HepG2 (cell line): ENCODE measurements around the gene GRAMD1A. TPM values are rescaled to one million over a fixed set of nuclear protein-coding genes. Genes with fewer than 3 reads are reported as not detected.

Experiments
- GATAD2A ChIP-seq: IDR thresholded peaks from 2 replicates; pipeline ENCODE4 v1.6.1; 2016
- GFI1 ChIP-seq: sonication (generic); formaldehyde crosslinking; IDR thresholded peaks from 2 replicates; pipeline ENCODE4 v1.5.0; 2020; ENCODE audit warnings: missing genetic modification reagents, mild to moderate bottlenecking, borderline replicate concordance
- LCORL ChIP-seq, 2 experiments: fragments of 450-650 bp in 1 of 2; sonication (generic) in 1 of 2; formaldehyde crosslinking in 1 of 2; IDR thresholded peaks; 2 replicates each; pipeline versions ENCODE4 v1.5.0 to v1.6.1; 2017 to 2020; ENCODE audit warnings: antibody characterized with exemption in 1 of 2, missing genetic modification reagents in 1 of 2
- NFYC ChIP-seq: IDR thresholded peaks from 2 replicates; pipeline ENCODE4 v1.6.1; 2016; ENCODE audit warnings: missing genetic modification reagents, missing compliant biosample characterization
- NONO ChIP-seq, 2 experiments: fragments of 450-650 bp in 1 of 2; sonication (generic) in 1 of 2; formaldehyde crosslinking in 1 of 2; IDR thresholded peaks in 1 of 2; conservative IDR thresholded peaks in 1 of 2; 2 replicates each; pipeline versions ENCODE4 v1.6.1 to v1.8.0; 2017 to 2022; ENCODE audit warnings: mild to moderate bottlenecking in 1 of 2, missing genetic modification reagents in 1 of 2, moderate library complexity in 1 of 2
- RXRB ChIP-seq: IDR thresholded peaks from 2 replicates; pipeline ENCODE4 v1.6.1; 2016; ENCODE audit warnings: borderline replicate concordance, missing genetic modification reagents, missing compliant biosample characterization
- SAP130 ChIP-seq: IDR thresholded peaks from 2 replicates; pipeline ENCODE4 v1.6.1; 2016; ENCODE audit warnings: low read depth
- SOX6 ChIP-seq, 2 experiments: fragments of 450-650 bp in 1 of 2; sonication (generic) in 1 of 2; formaldehyde crosslinking in 1 of 2; IDR thresholded peaks; 2 replicates each; pipeline versions ENCODE4 v1.4.0 to v1.6.1; 2017 to 2020; ENCODE audit warnings: antibody characterized with exemption in 1 of 2, mild to moderate bottlenecking in 1 of 2, missing genetic modification reagents in 1 of 2
- ZNF256 ChIP-seq: sonication (generic); formaldehyde crosslinking; conservative IDR thresholded peaks from 2 replicates; pipeline ENCODE4 v1.4.0; 2020; ENCODE audit warnings: missing genetic modification reagents
- ZNF331 ChIP-seq: sonication (generic); formaldehyde crosslinking; IDR thresholded peaks from 2 replicates; pipeline ENCODE4 v1.4.0; 2020; ENCODE audit warnings: missing genetic modification reagents
- ZNF350 ChIP-seq: sonication (generic); formaldehyde crosslinking; IDR thresholded peaks from 2 replicates; pipeline ENCODE4 v1.4.0; 2020; ENCODE audit warnings: mild to moderate bottlenecking, low read depth, missing genetic modification reagents, borderline replicate concordance
- ZNF615 ChIP-seq: sonication (generic); formaldehyde crosslinking; IDR thresholded peaks from 2 replicates; pipeline ENCODE4 v1.5.0; 2020; ENCODE audit warnings: mild to moderate bottlenecking, missing genetic modification reagents, borderline replicate concordance
- polyA plus RNA-seq, 8 experiments: library from polyadenylated mRNA; depleted of rRNA in 3 of 8; stranded (reverse) in 7 of 8; unstranded in 1 of 8; fragments of >200 nt; fragmentation: Illumina TruSeq in 4 of 8; extraction: Trizol in 4 of 8; gene quantifications; 2 replicates each; pipeline versions ENCODE4 v1.2.1 to v1.2.3, GENCODE V29; 2011 to 2016; ENCODE audit warnings: low read depth in 4 of 8, missing spikeins in 1 of 8, mixed read lengths in 1 of 8; ENCODE audit not compliant: insufficient read depth in 1 of 8
- total RNA-seq, 5 experiments: library from RNA; depleted of rRNA; stranded (reverse); fragments of >200 nt; fragmentation: Illumina TruSeq; extraction: Trizol; gene quantifications; 2 replicates each; pipeline ENCODE4 v1.2.3, GENCODE V29; 2016; ENCODE audit warnings: low read depth in 1 of 5
- TF ChIP-seq, protein P1 (sequence below): sonication (generic); formaldehyde crosslinking; IDR thresholded peaks from 2 replicates; pipeline ENCODE4 v1.4.0; 2020; ENCODE audit warnings: mild to moderate bottlenecking, missing genetic modification reagents
- TF ChIP-seq, protein P2 (sequence below), 2 experiments: sonication (generic) in 1 of 2; formaldehyde crosslinking in 1 of 2; IDR thresholded peaks; 2 replicates each; pipeline versions ENCODE4 v1.5.1 to v1.6.1; 2011 to 2020; ENCODE audit warnings: borderline replicate concordance in 1 of 2, low read depth in 1 of 2, low read length in 1 of 2, mild to moderate bottlenecking in 1 of 2, missing genetic modification reagents in 1 of 2, moderate library complexity in 1 of 2
- TF ChIP-seq, protein P3 (sequence below): sonication (generic); formaldehyde crosslinking; IDR thresholded peaks from 2 replicates; pipeline ENCODE4 v1.5.1; 2020; ENCODE audit warnings: mild to moderate bottlenecking, missing genetic modification reagents, moderate library complexity
- TF ChIP-seq, protein P4 (sequence below): sonication (generic); formaldehyde crosslinking; IDR thresholded peaks from 2 replicates; pipeline ENCODE4 v1.8.0; 2022; ENCODE audit warnings: missing genetic modification reagents, mild to moderate bottlenecking, borderline replicate concordance

The GRAMD1A gene
- total and polyA plus RNA-seq, 2 of the 13 experiments (the other 11 are each of a cell fraction or from before 2014, with no cell fraction given): 14.7 to 181 TPM

DNA sequence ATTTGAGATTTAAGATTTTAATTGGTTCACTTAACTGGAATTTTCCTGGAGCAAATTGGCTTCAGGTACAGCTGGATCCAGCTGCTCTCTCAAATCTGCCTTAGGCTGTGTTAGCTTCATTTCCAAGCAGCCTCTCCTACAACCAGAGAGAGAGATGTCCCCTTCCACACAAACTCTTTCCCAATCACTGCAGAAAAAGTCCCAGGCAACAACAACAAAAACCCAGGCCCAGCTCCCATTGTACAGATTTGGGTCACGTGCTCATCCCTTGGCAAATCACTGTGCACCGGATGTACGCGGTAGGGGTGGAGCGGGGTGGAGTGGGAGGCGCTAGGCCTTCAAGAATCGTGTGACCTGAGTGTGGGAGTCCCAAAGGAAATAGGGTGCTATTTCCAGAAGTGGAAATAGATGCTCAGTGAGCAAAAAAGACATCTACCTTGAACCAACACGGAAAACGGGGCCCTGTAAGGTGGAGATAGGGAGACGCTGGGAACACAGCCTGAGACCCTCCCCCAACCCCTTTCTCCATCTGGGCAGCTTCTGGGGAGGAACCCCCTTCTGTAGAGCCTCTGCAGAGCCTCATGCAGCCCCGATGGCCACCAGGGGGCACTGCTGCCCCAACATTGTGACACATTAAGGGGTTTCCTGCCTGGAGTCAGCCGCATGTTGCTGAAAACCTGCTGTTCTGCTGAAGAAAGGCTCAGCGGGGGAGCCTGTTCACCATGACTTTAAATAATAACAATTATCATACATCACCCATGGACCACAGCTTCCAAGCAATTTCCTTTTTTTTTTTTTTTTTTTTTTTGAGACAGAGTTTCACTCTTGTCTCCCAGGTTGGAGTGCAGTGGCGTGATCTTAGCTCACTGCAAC lies 66.8 kb downstream of the GRAMD1A start (continued):
- TF ChIP-seq, protein P1, sequence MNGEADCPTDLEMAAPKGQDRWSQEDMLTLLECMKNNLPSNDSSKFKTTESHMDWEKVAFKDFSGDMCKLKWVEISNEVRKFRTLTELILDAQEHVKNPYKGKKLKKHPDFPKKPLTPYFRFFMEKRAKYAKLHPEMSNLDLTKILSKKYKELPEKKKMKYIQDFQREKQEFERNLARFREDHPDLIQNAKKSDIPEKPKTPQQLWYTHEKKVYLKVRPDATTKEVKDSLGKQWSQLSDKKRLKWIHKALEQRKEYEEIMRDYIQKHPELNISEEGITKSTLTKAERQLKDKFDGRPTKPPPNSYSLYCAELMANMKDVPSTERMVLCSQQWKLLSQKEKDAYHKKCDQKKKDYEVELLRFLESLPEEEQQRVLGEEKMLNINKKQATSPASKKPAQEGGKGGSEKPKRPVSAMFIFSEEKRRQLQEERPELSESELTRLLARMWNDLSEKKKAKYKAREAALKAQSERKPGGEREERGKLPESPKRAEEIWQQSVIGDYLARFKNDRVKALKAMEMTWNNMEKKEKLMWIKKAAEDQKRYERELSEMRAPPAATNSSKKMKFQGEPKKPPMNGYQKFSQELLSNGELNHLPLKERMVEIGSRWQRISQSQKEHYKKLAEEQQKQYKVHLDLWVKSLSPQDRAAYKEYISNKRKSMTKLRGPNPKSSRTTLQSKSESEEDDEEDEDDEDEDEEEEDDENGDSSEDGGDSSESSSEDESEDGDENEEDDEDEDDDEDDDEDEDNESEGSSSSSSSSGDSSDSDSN: 0 out of 2 replicates have a peak, but pooled peaks have one; percentile 25
- TF ChIP-seq GFI1 (0 out of 2 replicates have a peak, but pooled peaks have one; percentile 15), NFYC (CRISPR knock-in tag) (peak; percentile 65), ZNF256 (CRISPR knock-in tag) (no peak), RXRB (CRISPR knock-in tag) (0 out of 2 replicates have a peak, but pooled peaks have one; percentile 36), SOX6 (IDR thresholded peaks at IDR 0.05) (no peak), SOX6 (CRISPR knock-in tag; IDR thresholded peaks at IDR 0.05) (peak; percentile 47; the same call in 1 of the 2 replicates), GATAD2A (peak; percentile 15; the same call in 1 of the 2 replicates), ZNF350 (CRISPR knock-in tag) (0 out of 2 replicates have a peak, but pooled peaks have one; percentile 31), ZNF331 (CRISPR knock-in tag) (peak; percentile 59; the same call in 1 of the 2 replicates), NONO (IDR thresholded peaks at IDR 0.05) (no peak), NONO (CRISPR knock-in tag; conservative IDR thresholded peaks at IDR 0.05) (0 out of 2 replicates have a peak, but pooled peaks have one; percentile 21), LCORL (IDR thresholded peaks at IDR 0.05) (no peak), LCORL (CRISPR knock-in tag; IDR thresholded peaks at IDR 0.05) (0 out of 2 replicates have a peak, but pooled peaks have one; percentile 30), ZNF615 (CRISPR knock-in tag) (0 out of 2 replicates have a peak, but pooled peaks have one; percentile 60), SAP130 (CRISPR knock-in tag) (peak; percentile 48)
- TF ChIP-seq, protein P2, sequence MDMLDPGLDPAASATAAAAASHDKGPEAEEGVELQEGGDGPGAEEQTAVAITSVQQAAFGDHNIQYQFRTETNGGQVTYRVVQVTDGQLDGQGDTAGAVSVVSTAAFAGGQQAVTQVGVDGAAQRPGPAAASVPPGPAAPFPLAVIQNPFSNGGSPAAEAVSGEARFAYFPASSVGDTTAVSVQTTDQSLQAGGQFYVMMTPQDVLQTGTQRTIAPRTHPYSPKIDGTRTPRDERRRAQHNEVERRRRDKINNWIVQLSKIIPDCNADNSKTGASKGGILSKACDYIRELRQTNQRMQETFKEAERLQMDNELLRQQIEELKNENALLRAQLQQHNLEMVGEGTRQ (IDR thresholded peaks at IDR 0.05; ENCODE audit: low read depth, low read length): peak; percentile 71
- TF ChIP-seq, protein P2 (CRISPR knock-in tag; IDR thresholded peaks at IDR 0.05; ENCODE audit: borderline replicate concordance): peak; percentile 83; the same call in 1 of the 2 replicates
- TF ChIP-seq, protein P3, sequence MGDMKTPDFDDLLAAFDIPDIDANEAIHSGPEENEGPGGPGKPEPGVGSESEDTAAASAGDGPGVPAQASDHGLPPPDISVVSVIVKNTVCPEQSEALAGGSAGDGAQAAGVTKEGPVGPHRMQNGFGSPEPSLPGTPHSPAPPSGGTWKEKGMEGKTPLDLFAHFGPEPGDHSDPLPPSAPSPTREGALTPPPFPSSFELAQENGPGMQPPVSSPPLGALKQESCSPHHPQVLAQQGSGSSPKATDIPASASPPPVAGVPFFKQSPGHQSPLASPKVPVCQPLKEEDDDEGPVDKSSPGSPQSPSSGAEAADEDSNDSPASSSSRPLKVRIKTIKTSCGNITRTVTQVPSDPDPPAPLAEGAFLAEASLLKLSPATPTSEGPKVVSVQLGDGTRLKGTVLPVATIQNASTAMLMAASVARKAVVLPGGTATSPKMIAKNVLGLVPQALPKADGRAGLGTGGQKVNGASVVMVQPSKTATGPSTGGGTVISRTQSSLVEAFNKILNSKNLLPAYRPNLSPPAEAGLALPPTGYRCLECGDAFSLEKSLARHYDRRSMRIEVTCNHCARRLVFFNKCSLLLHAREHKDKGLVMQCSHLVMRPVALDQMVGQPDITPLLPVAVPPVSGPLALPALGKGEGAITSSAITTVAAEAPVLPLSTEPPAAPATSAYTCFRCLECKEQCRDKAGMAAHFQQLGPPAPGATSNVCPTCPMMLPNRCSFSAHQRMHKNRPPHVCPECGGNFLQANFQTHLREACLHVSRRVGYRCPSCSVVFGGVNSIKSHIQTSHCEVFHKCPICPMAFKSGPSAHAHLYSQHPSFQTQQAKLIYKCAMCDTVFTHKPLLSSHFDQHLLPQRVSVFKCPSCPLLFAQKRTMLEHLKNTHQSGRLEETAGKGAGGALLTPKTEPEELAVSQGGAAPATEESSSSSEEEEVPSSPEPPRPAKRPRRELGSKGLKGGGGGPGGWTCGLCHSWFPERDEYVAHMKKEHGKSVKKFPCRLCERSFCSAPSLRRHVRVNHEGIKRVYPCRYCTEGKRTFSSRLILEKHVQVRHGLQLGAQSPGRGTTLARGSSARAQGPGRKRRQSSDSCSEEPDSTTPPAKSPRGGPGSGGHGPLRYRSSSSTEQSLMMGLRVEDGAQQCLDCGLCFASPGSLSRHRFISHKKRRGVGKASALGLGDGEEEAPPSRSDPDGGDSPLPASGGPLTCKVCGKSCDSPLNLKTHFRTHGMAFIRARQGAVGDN (CRISPR knock-in tag): peak; percentile 44
- TF ChIP-seq, protein P4, sequence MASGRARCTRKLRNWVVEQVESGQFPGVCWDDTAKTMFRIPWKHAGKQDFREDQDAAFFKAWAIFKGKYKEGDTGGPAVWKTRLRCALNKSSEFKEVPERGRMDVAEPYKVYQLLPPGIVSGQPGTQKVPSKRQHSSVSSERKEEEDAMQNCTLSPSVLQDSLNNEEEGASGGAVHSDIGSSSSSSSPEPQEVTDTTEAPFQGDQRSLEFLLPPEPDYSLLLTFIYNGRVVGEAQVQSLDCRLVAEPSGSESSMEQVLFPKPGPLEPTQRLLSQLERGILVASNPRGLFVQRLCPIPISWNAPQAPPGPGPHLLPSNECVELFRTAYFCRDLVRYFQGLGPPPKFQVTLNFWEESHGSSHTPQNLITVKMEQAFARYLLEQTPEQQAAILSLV (CRISPR knock-in tag): no peak
